ENCODE data around the gene GLB1L.

DNA sequence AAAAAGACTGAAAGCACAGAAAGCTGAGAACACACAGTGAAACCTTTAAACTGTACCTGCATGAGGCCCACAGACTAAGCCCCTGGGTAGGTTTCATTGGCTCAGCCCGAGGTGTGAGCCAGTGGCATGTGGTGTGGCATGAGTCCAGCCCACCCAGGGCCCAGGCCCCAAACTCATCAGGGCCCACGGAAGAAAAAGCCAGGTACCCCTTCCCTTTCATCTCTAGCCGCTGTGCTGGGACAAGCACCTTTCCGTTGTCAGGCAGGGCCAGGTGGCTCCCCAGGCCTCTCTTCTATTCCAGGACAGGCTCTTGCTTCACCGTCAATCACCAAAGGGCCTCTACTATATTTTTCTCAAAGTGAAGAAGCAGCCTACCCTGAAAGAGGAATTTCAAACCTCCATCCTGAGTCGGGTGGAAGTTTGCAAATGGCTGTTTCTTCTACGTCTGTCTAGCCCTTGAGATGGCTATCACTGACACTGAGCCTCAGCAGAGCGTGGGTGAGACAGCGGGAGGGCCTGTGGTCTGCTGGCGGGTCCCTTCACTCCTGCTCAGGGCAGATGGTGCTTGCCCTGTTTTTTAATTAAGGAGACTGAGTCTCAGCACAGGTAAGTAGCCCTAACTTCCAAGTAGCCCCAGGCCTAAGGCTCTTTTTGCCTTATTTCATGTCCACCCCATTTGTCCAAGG lies 42.5 kb upstream of the GLB1L start:
- TF ChIP-seq, protein P1, sequence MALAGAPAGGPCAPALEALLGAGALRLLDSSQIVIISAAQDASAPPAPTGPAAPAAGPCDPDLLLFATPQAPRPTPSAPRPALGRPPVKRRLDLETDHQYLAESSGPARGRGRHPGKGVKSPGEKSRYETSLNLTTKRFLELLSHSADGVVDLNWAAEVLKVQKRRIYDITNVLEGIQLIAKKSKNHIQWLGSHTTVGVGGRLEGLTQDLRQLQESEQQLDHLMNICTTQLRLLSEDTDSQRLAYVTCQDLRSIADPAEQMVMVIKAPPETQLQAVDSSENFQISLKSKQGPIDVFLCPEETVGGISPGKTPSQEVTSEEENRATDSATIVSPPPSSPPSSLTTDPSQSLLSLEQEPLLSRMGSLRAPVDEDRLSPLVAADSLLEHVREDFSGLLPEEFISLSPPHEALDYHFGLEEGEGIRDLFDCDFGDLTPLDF (CRISPR knock-in tag; IDR thresholded peaks at IDR 0.05): no peak
- TF ChIP-seq, protein P2, sequence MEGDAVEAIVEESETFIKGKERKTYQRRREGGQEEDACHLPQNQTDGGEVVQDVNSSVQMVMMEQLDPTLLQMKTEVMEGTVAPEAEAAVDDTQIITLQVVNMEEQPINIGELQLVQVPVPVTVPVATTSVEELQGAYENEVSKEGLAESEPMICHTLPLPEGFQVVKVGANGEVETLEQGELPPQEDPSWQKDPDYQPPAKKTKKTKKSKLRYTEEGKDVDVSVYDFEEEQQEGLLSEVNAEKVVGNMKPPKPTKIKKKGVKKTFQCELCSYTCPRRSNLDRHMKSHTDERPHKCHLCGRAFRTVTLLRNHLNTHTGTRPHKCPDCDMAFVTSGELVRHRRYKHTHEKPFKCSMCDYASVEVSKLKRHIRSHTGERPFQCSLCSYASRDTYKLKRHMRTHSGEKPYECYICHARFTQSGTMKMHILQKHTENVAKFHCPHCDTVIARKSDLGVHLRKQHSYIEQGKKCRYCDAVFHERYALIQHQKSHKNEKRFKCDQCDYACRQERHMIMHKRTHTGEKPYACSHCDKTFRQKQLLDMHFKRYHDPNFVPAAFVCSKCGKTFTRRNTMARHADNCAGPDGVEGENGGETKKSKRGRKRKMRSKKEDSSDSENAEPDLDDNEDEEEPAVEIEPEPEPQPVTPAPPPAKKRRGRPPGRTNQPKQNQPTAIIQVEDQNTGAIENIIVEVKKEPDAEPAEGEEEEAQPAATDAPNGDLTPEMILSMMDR (IDR thresholded peaks at IDR 0.05): no peak
- TF ChIP-seq SP1 (CRISPR knock-in tag; conservative IDR thresholded peaks at IDR 0.05): no peak
- TF ChIP-seq MXD4 (CRISPR knock-in tag; IDR thresholded peaks at IDR 0.05; ENCODE audit: borderline replicate concordance): no peak
- TF ChIP-seq, protein P3, sequence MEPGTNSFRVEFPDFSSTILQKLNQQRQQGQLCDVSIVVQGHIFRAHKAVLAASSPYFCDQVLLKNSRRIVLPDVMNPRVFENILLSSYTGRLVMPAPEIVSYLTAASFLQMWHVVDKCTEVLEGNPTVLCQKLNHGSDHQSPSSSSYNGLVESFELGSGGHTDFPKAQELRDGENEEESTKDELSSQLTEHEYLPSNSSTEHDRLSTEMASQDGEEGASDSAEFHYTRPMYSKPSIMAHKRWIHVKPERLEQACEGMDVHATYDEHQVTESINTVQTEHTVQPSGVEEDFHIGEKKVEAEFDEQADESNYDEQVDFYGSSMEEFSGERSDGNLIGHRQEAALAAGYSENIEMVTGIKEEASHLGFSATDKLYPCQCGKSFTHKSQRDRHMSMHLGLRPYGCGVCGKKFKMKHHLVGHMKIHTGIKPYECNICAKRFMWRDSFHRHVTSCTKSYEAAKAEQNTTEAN (CRISPR knock-in tag; IDR thresholded peaks at IDR 0.05): no peak
- TF ChIP-seq, protein P4, sequence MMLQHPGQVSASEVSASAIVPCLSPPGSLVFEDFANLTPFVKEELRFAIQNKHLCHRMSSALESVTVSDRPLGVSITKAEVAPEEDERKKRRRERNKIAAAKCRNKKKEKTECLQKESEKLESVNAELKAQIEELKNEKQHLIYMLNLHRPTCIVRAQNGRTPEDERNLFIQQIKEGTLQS (CRISPR knock-in tag; conservative IDR thresholded peaks at IDR 0.05): no peak
- TF ChIP-seq, protein P5, sequence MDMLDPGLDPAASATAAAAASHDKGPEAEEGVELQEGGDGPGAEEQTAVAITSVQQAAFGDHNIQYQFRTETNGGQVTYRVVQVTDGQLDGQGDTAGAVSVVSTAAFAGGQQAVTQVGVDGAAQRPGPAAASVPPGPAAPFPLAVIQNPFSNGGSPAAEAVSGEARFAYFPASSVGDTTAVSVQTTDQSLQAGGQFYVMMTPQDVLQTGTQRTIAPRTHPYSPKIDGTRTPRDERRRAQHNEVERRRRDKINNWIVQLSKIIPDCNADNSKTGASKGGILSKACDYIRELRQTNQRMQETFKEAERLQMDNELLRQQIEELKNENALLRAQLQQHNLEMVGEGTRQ (CRISPR knock-in tag; IDR thresholded peaks at IDR 0.05): no peak
- TF ChIP-seq GABPB1 (CRISPR knock-in tag; IDR thresholded peaks at IDR 0.05): no peak
- TF ChIP-seq ZNF416 (CRISPR knock-in tag; IDR thresholded peaks at IDR 0.05): no peak
- no peak for TF ChIP-seq CREB1 (CRISPR knock-in tag; IDR thresholded peaks at IDR 0.05)
- TF ChIP-seq NR2C2 (CRISPR knock-in tag; IDR thresholded peaks at IDR 0.05): no peak
- no peak for TF ChIP-seq ELF4 (CRISPR knock-in tag; IDR thresholded peaks at IDR 0.05; ENCODE audit: low read depth)
- TF ChIP-seq JUN (CRISPR knock-in tag; IDR thresholded peaks at IDR 0.05): no peak
- no peak for TF ChIP-seq KAT7 (CRISPR knock-in tag; IDR thresholded peaks at IDR 0.05; ENCODE audit: borderline replicate concordance)

Measured in WTC11 (cell line).